HEK293T (cell line): ENCODE results near the gene DLG2.

ENCODE experiments used
- CTCF ChIA-PET: fragments of 350-600 bp; formaldehyde crosslinking; extraction: SDS; loops from one replicate; lab custom pipeline; 2021; ENCODE audit warnings: antibody characterized with exemption, inconsistent platforms; lab: Yijun Ruan, JAX
- POLR2A ChIA-PET: fragments of 350-600 bp; formaldehyde crosslinking; extraction: SDS; loops from one replicate; lab custom pipeline; 2020; ENCODE audit warnings: antibody characterized with exemption, inconsistent platforms; lab: Yijun Ruan, JAX
- DNase-seq: peaks from one replicate; pipeline ENCODE4 v3.0.0; 2012; ENCODE audit warnings: mixed read lengths; ENCODE audit errors: extremely low spot score
- ARNT ChIP-seq: fragments of 450-650 bp; IDR thresholded peaks from 2 replicates; pipeline ENCODE4 v1.6.1; 2017; ENCODE audit warnings: mild to moderate bottlenecking
- BHLHE40 ChIP-seq: fragments of 450-650 bp; IDR thresholded peaks from 2 replicates; pipeline ENCODE4 v1.6.1; 2016; ENCODE audit warnings: mild to moderate bottlenecking, moderate library complexity, borderline replicate concordance
- CTBP1 ChIP-seq: fragments of 450-650 bp; IDR thresholded peaks from 2 replicates; pipeline ENCODE4 v1.6.1; 2016; ENCODE audit warnings: borderline replicate concordance
- ELF4 ChIP-seq: fragments of 450-650 bp; IDR thresholded peaks from 2 replicates; pipeline ENCODE4 v1.6.1; 2017; ENCODE audit warnings: antibody characterized with exemption
- FOXA1 ChIP-seq: fragments of 450-650 bp; IDR thresholded peaks from 2 replicates; pipeline ENCODE4 v1.6.1; 2016; ENCODE audit warnings: mild to moderate bottlenecking
- FOXK2 ChIP-seq: fragments of 450-650 bp; IDR thresholded peaks from 2 replicates; pipeline ENCODE4 v1.6.1; 2016; ENCODE audit warnings: mild to moderate bottlenecking
- FOXM1 ChIP-seq: fragments of 450-650 bp; IDR thresholded peaks from 2 replicates; pipeline ENCODE4 v1.6.1; 2017; ENCODE audit warnings: mild to moderate bottlenecking, borderline replicate concordance
- HDGF ChIP-seq: fragments of 450-650 bp; IDR thresholded peaks from 2 replicates; pipeline ENCODE4 v1.6.1; 2017; ENCODE audit warnings: antibody characterized with exemption, borderline replicate concordance
- L3MBTL2 ChIP-seq: fragments of 450-650 bp; conservative IDR thresholded peaks from 2 replicates; pipeline ENCODE4 v1.6.1; 2016; ENCODE audit warnings: mild to moderate bottlenecking
- LEF1 ChIP-seq: fragments of 450-650 bp; IDR thresholded peaks from 2 replicates; pipeline ENCODE4 v1.6.1; 2017; ENCODE audit warnings: mild to moderate bottlenecking, borderline replicate concordance
- NFRKB ChIP-seq: fragments of 450-650 bp; IDR thresholded peaks from 2 replicates; pipeline ENCODE4 v1.6.1; 2016; ENCODE audit warnings: mild to moderate bottlenecking, moderate library complexity
- PKNOX1 ChIP-seq: fragments of 450-650 bp; IDR thresholded peaks from 2 replicates; pipeline ENCODE4 v1.6.1; 2016
- SP1 ChIP-seq: fragments of 450-650 bp; IDR thresholded peaks from 2 replicates; pipeline ENCODE4 v1.6.1; 2017
- SUZ12 ChIP-seq: fragments of 450-650 bp; IDR thresholded peaks from 2 replicates; pipeline ENCODE4 v1.6.1; 2016; ENCODE audit warnings: mild to moderate bottlenecking
- TARDBP ChIP-seq: fragments of 450-650 bp; IDR thresholded peaks from 2 replicates; pipeline ENCODE4 v1.6.1; 2016
- ZNF384 ChIP-seq: fragments of 450-650 bp; IDR thresholded peaks from 2 replicates; pipeline ENCODE4 v1.6.1; 2016

DLG2 gene

DNA sequence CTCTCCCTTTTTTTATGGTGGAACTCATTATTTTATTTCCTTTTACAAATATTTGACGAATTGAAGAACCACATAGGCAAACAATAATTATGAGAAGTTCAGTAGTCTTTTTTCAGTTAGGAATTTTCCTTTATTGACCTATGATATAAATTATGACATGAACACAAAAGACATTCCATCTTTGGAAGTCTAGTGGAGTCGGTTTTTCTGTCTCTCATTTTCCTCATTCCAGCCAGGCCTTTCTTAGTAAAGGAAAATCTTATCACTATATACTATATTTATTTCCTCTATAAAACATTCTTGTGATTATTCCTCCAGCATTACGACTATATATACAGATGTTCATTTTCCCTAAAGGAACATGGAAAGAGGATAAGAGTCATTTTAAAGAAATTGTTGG, 1046.1 kb downstream of the DLG2 start:
- CTCF ChIA-PET, result interaction anchor here (1.0 kb wide), 1 partner anchor 22 kb away, joined by 3 read pairs; no protein-coding TSS in a partner anchor
- POLR2A ChIA-PET, result no interaction called here
- TF ChIP-seq LEF1 (no peak), BHLHE40 (no peak), SUZ12 (no peak), ARNT (no peak), L3MBTL2 (no peak), FOXM1 (no peak), NFRKB (no peak), HDGF (no peak), PKNOX1 (no peak), ZNF384 (no peak), SP1 (no peak), TARDBP (no peak), CTBP1 (no peak), ELF4 (no peak), FOXK2 (no peak), FOXA1 (no peak)
- no peak for DNase-seq

DNA sequence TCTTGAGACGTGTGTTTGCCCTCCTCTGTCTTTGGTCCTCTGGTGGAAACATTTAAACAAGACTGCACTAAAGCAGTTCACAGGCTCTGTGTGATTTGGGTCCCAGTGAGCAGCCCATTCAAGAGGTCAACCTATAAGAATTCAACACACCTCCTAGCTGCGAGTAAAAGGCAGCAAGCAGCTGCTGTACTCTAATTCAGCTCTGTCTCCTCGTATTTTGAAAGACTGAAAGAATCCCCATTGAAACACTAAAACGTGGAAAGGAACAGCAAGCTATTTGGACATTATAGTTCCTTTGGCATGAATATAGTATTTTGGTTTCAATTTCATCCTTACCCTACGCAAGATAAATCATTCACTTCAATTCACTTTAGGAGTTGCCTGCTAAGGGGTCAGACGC, 1046.7 kb downstream of the DLG2 start:
- DNase-seq, result no peak
- ChIA-PET CTCF (no interaction called here), POLR2A (no interaction called here)
- TF ChIP-seq ZNF384 (no peak), SP1 (no peak), FOXM1 (no peak), BHLHE40 (no peak), L3MBTL2 (no peak), FOXA1 (no peak), NFRKB (no peak), FOXK2 (no peak), TARDBP (no peak), LEF1 (no peak), CTBP1 (no peak), ELF4 (no peak)

DNA sequence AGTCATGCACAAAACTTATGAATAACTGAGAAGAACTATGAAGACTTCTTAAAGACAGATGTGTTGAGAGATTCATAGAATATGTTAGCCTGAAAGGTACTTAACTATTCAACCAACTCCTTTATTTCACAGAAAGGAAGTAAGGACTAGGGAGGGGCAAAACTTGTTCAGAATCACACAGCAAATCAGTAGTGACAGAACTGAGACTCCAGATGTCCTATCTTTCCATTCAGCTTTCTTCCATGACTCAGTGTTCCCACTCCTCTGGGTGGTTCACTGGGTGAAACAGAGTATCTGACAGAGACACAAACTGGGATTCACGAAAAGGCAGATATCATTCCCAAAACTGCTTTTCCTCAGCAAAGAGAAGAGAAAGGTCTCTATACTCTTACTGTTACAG, 1053.3 kb downstream of the DLG2 start:
- no peak for TF ChIP-seq SP1
- TF ChIP-seq FOXA1, result no peak
- TF ChIP-seq NFRKB, result no peak
- CTCF ChIA-PET, result no interaction called here
- no peak for DNase-seq
- POLR2A ChIA-PET, result no interaction called here

- ChIA-PET POLR2A (no interaction called here), CTCF (interaction anchor here (1.6 kb wide), 1 partner anchor 9 kb away, joined by 3 read pairs; no protein-coding TSS in a partner anchor)
- no peak for DNase-seq
- no peak for TF ChIP-seq SUZ12
- TF ChIP-seq SP1, result no peak
- no peak for TF ChIP-seq L3MBTL2
- TF ChIP-seq LEF1, result no peak
- TF ChIP-seq FOXM1, result no peak
- no peak for TF ChIP-seq HDGF
- no peak for TF ChIP-seq FOXA1
- no peak for TF ChIP-seq NFRKB
- no peak for TF ChIP-seq CTBP1
- TF ChIP-seq ZNF384, result no peak
- TF ChIP-seq TARDBP, result no peak
- no peak for TF ChIP-seq PKNOX1
- no peak for TF ChIP-seq ARNT
- no peak for TF ChIP-seq FOXK2
These were observed 1060.5 kb downstream of the DLG2 start for GRCh38 chr11:84566671-84567070.

DNA sequence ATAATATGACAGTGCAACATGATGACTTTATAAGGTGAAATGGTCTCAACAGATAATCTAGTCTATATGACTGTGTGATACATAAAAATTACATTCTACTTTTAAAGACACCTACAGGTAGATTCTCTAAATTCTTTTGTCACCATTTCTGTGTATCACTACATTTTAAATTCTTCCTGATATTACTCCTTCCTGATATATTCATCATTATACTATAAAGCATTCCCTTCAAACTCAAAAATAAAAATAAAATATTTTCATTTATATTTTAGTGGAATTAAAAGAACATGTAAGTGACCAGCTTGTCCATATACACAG, 1062.3 kb downstream of the DLG2 start:
- TF ChIP-seq LEF1 (no peak), FOXA1 (no peak), TARDBP (no peak), ZNF384 (no peak), FOXM1 (no peak), FOXK2 (no peak), CTBP1 (no peak), L3MBTL2 (no peak), PKNOX1 (no peak), ELF4 (no peak), NFRKB (no peak), BHLHE40 (no peak), SP1 (no peak), ARNT (no peak)
- POLR2A ChIA-PET, result no interaction called here
- CTCF ChIA-PET, result interaction anchor here (0.6 to 1.2 kb wide), 4 partner anchors 153 to 729 kb away, joined by 3 to 6 read pairs (median 3); no protein-coding TSS in a partner anchor
- no peak for DNase-seq

DNA sequence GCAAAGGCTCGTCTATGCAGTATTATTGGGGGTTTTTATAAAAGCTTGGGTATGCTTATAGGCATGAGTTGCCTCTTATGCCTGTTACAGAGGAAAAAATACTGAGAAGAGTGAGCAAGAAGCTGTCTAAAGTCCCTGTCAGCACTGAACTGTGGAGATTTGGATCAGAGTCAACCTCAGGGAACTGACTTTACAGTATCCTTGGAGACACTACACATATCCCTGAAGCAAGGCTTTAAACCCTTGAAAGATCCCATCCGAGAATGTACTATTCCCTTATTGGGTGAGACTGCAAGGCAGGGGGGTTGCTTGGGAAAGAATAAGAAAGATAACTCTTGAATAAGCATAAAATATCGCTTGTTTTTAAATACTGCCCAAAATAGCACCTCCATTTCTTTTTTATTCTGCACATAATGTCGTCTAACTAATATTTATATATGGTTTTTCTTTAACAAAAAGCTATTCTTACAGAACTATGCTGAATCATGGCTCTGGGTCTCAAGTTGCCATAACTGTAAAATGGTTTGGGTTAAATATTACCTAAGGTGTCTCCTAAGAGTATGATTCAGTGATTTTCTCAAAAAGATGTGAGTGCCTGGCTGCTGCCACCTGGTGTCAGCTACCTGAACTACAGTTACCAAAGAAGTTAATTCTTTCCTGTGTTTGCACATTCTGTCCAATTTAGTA, 1062.8 kb downstream of the DLG2 start:
- CTCF ChIA-PET, result interaction anchor here (0.6 to 1.2 kb wide), 4 partner anchors 153 to 728 kb away, joined by 3 to 6 read pairs (median 3); no protein-coding TSS in a partner anchor
- POLR2A ChIA-PET, result no interaction called here
- TF ChIP-seq FOXA1 (no peak), BHLHE40 (no peak), SUZ12 (no peak), SP1 (no peak), ZNF384 (no peak), TARDBP (no peak)
- peak; percentile 19 for DNase-seq
